ENCODE results near the gene MYLK2.

Gene MYLK2

GRCh38 chr20:31860390-31861134 lies 41.4 kb downstream of the MYLK2 start:
- H3F3A ChIP-seq (ENCODE audit: control insufficient read depth, insufficient read depth), result no peaks in the 10 kb centered on the region
- H3K9me3 ChIP-seq (ENCODE audit: control insufficient read depth, insufficient read depth, low read length), result no peaks in the 10 kb centered on the region
- H3K27me3 ChIP-seq (ENCODE audit: control insufficient read depth, low read length), result peaks cover 48% of the 10 kb centered on the region
- H4K20me1 ChIP-seq (ENCODE audit: control insufficient read depth, insufficient read depth, low read depth, low read length), result no peaks in the 10 kb centered on the region
- no peaks in the 10 kb centered on the region for H3K79me2 ChIP-seq (ENCODE audit: control insufficient read depth, low read length)
- H3K4me2 ChIP-seq (ENCODE audit: low read length), result peak overlapping the region; percentile 94
- H3K9me2 ChIP-seq (replicated peaks; ENCODE audit: control insufficient read depth, low read length), result no peaks in the 10 kb centered on the region
- TF ChIP-seq EZH2phosphoT487 (IDR thresholded peaks at IDR 0.05; ENCODE audit: borderline replicate concordance, low read length), result no peak
- H3K27ac ChIP-seq (ENCODE audit: low read depth, low read length), result no peak overlapping the region
- peaks cover 7% of the 10 kb centered on the region for H3K4me1 ChIP-seq (ENCODE audit: control insufficient read depth, low read length)
- peak overlapping the region; percentile 76 for H3K4me3 ChIP-seq (ENCODE audit: low read length)
- H3K36me3 ChIP-seq (ENCODE audit: control insufficient read depth, low read length), result no peaks in the 10 kb centered on the region

GRCh38 chr20:31861135-31861384 lies 41.9 kb downstream of the MYLK2 start:
- no peaks in the 10 kb centered on the region for H3F3A ChIP-seq (ENCODE audit: control insufficient read depth, insufficient read depth)
- H3K36me3 ChIP-seq (ENCODE audit: control insufficient read depth, low read length), result no peaks in the 10 kb centered on the region
- TF ChIP-seq EZH2phosphoT487 (IDR thresholded peaks at IDR 0.05; ENCODE audit: borderline replicate concordance, low read length), result peak; percentile 75; the same call in 1 of the 2 replicates
- no peak for TF ChIP-seq CTCF (IDR thresholded peaks at IDR 0.05; ENCODE audit: low read depth, low read length, poor library complexity, severe bottlenecking)
- no peak overlapping the region for H3K27ac ChIP-seq (ENCODE audit: low read depth, low read length)
- H3K4me2 ChIP-seq (ENCODE audit: low read length), result peak overlapping the region; percentile 94
- peaks cover 7% of the 10 kb centered on the region for H3K4me1 ChIP-seq (ENCODE audit: control insufficient read depth, low read length)
- H3K9me2 ChIP-seq (replicated peaks; ENCODE audit: control insufficient read depth, low read length), result no peaks in the 10 kb centered on the region
- peak overlapping the region; percentile 76 for H3K4me3 ChIP-seq (ENCODE audit: low read length)
- H3K9me3 ChIP-seq (ENCODE audit: control insufficient read depth, insufficient read depth, low read length), result no peaks in the 10 kb centered on the region
- peaks cover 46% of the 10 kb centered on the region for H3K27me3 ChIP-seq (ENCODE audit: control insufficient read depth, low read length)
- no peaks in the 10 kb centered on the region for H3K79me2 ChIP-seq (ENCODE audit: control insufficient read depth, low read length)
- H4K20me1 ChIP-seq (ENCODE audit: control insufficient read depth, insufficient read depth, low read depth, low read length), result no peaks in the 10 kb centered on the region

GRCh38 chr20:31861385-31862156 lies 42.4 kb downstream of the MYLK2 start:
- no peaks in the 10 kb centered on the region for H3F3A ChIP-seq (ENCODE audit: control insufficient read depth, insufficient read depth)
- no peaks in the 10 kb centered on the region for H3K9me3 ChIP-seq (ENCODE audit: control insufficient read depth, insufficient read depth, low read length)
- H3K9me2 ChIP-seq (replicated peaks; ENCODE audit: control insufficient read depth, low read length), result no peaks in the 10 kb centered on the region
- no peaks in the 10 kb centered on the region for H3K79me2 ChIP-seq (ENCODE audit: control insufficient read depth, low read length)
- H3K4me2 ChIP-seq (ENCODE audit: low read length), result peak overlapping the region; percentile 94
- no peaks in the 10 kb centered on the region for H3K36me3 ChIP-seq (ENCODE audit: control insufficient read depth, low read length)
- peaks cover 42% of the 10 kb centered on the region for H3K27me3 ChIP-seq (ENCODE audit: control insufficient read depth, low read length)
- peaks cover 7% of the 10 kb centered on the region for H3K4me1 ChIP-seq (ENCODE audit: control insufficient read depth, low read length)
- no peaks in the 10 kb centered on the region for H4K20me1 ChIP-seq (ENCODE audit: control insufficient read depth, insufficient read depth, low read depth, low read length)
- no peak overlapping the region for H3K27ac ChIP-seq (ENCODE audit: low read depth, low read length)
- H3K4me3 ChIP-seq (ENCODE audit: low read length), result peak overlapping the region; percentile 76
- TF ChIP-seq EZH2phosphoT487 (IDR thresholded peaks at IDR 0.05; ENCODE audit: borderline replicate concordance, low read length) (no peak; the same call in 1 of the 2 replicates), CTCF (IDR thresholded peaks at IDR 0.05; ENCODE audit: low read depth, low read length, poor library complexity, severe bottlenecking) (no peak)

DNA sequence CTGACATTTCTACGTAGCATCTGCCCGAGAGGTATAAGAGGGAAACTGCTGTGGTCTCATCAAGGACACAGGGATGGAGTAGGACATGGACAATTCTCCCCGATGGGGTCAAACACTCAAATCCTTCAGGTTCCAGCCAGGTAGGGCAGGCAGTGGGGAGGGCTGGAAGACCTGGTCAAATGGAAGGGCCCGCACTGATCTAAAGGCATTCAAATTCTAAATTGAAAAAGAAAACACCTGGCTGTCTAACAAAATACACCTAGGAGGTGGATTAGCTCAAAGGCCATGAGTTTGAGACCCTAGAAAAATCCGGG lies 43.0 kb downstream of the MYLK2 start:
- no peaks in the 10 kb centered on the region for H3K9me3 ChIP-seq (ENCODE audit: control insufficient read depth, insufficient read depth, low read length)
- H3K9me2 ChIP-seq (replicated peaks; ENCODE audit: control insufficient read depth, low read length), result no peaks in the 10 kb centered on the region
- H3K27me3 ChIP-seq (ENCODE audit: control insufficient read depth, low read length), result peaks cover 43% of the 10 kb centered on the region
- no peaks in the 10 kb centered on the region for H4K20me1 ChIP-seq (ENCODE audit: control insufficient read depth, insufficient read depth, low read depth, low read length)
- no peak overlapping the region for H3K4me2 ChIP-seq (ENCODE audit: low read length)
- peaks cover 7% of the 10 kb centered on the region for H3K4me1 ChIP-seq (ENCODE audit: control insufficient read depth, low read length)
- H3K79me2 ChIP-seq (ENCODE audit: control insufficient read depth, low read length), result no peaks in the 10 kb centered on the region
- no peaks in the 10 kb centered on the region for H3K36me3 ChIP-seq (ENCODE audit: control insufficient read depth, low read length)
- H3F3A ChIP-seq (ENCODE audit: control insufficient read depth, insufficient read depth), result no peaks in the 10 kb centered on the region
- no peak overlapping the region for H3K27ac ChIP-seq (ENCODE audit: low read depth, low read length)
- H3K4me3 ChIP-seq (ENCODE audit: low read length), result no peak overlapping the region
- TF ChIP-seq CTCF (IDR thresholded peaks at IDR 0.05; ENCODE audit: low read depth, low read length, poor library complexity, severe bottlenecking), result no peak
- no peak for TF ChIP-seq EZH2phosphoT487 (IDR thresholded peaks at IDR 0.05; ENCODE audit: borderline replicate concordance, low read length)

Measured in DOHH2 (cell line).